Loucy (cell line): ENCODE data around the gene C11orf97.
A peak's percentile ranks its signal among the peaks of the same experiment; 100 is the strongest.

Experiments used
- H2AFZ ChIP-seq: fragments of 200-600 bp; sonication (generic); 2 replicates; pipeline ENCODE4 v1.6.0; 2016; ENCODE audit warnings: antibody characterized with exemption, mild to moderate bottlenecking, low read length, moderate library complexity
- H3F3A ChIP-seq: fragments of 200-600 bp; 2 replicates; pipeline ENCODE4 v1.6.0; 2016; ENCODE audit warnings: antibody characterized with exemption, low read depth, mild to moderate bottlenecking
- H3K27me3 ChIP-seq: fragments of 200-600 bp; sonication (generic); 2 replicates; pipeline ENCODE4 v1.6.1; 2014; ENCODE audit warnings: low read length, mild to moderate bottlenecking; ENCODE audit not compliant: insufficient read depth, poor library complexity, severe bottlenecking
- H3K36me3 ChIP-seq: fragments of 200-600 bp; sonication (generic); 2 replicates; pipeline ENCODE4 v1.6.1; 2016; ENCODE audit warnings: low read length; ENCODE audit not compliant: insufficient read depth
- H3K4me1 ChIP-seq: fragments of 200-600 bp; sonication (generic); 2 replicates; pipeline ENCODE4 v1.5.1; 2014; ENCODE audit warnings: low read length, mild to moderate bottlenecking; ENCODE audit not compliant: insufficient read depth, poor library complexity, severe bottlenecking
- H3K4me2 ChIP-seq: fragments of 200-600 bp; sonication (generic); 2 replicates; pipeline ENCODE4 v1.6.0; 2014; ENCODE audit warnings: antibody characterized with exemption, low read length, low read depth, mild to moderate bottlenecking; ENCODE audit not compliant: poor library complexity, severe bottlenecking
- H3K4me3 ChIP-seq: fragments of 200-600 bp; sonication (generic); 2 replicates; pipeline ENCODE4 v1.5.1; 2014; ENCODE audit warnings: low read length, mild to moderate bottlenecking, mixed read lengths; ENCODE audit not compliant: poor library complexity, severe bottlenecking
- H3K79me2 ChIP-seq: fragments of 200-600 bp; sonication (generic); 2 replicates; pipeline ENCODE4 v1.6.1; 2014; ENCODE audit warnings: low read length; ENCODE audit not compliant: insufficient read depth
- H3K9ac ChIP-seq: fragments of 200-600 bp; sonication (generic); 2 replicates; pipeline ENCODE4 v1.6.0; 2014; ENCODE audit warnings: mild to moderate bottlenecking, low read depth, low read length, moderate library complexity; ENCODE audit not compliant: poor library complexity, severe bottlenecking
- H3K9me2 ChIP-seq: fragments of 200-600 bp; sonication (generic); replicated peaks from 2 replicates; pipeline ENCODE4 v1.6.1; 2016; ENCODE audit warnings: low read depth, low read length, mixed read lengths
- H3K9me3 ChIP-seq: fragments of 200-600 bp; sonication (generic); 2 replicates; pipeline ENCODE4 v1.6.1; 2014; ENCODE audit warnings: mild to moderate bottlenecking, antibody characterized with exemption, low read length, low read depth; ENCODE audit not compliant: insufficient read depth
- H4K20me1 ChIP-seq: fragments of 200-600 bp; sonication (generic); 2 replicates; pipeline ENCODE4 v1.6.0; 2014; ENCODE audit warnings: antibody characterized with exemption, low read length, mild to moderate bottlenecking; ENCODE audit not compliant: insufficient read depth, poor library complexity, severe bottlenecking
- EZH2phosphoT487 ChIP-seq: fragments of 200-600 bp; IDR thresholded peaks from 2 replicates; pipeline ENCODE4 v1.6.1; 2018; ENCODE audit warnings: antibody characterized with exemption, mild to moderate bottlenecking, moderate library complexity, borderline replicate concordance
- TF ChIP-seq, protein P1 (sequence below): fragments of 200-600 bp; sonication (generic); conservative IDR thresholded peaks from 2 replicates; pipeline ENCODE4 v1.5.1; 2014; ENCODE audit warnings: mild to moderate bottlenecking, antibody characterized with exemption, low read length

The C11orf97 gene

GRCh38 chr11:94513091-94513490, 830 bp downstream of the C11orf97 start:
- 0 out of 2 replicates have a peak, but pooled peaks cover 3% of the 10 kb centered on the region for H3F3A ChIP-seq
- H3K4me3 ChIP-seq = peak overlapping the region; percentile 72
- no peaks in the 10 kb centered on the region for H3K79me2 ChIP-seq
- H3K4me2 ChIP-seq = peak overlapping the region; percentile 86
- TF ChIP-seq EZH2phosphoT487 = no peak
- TF ChIP-seq, protein P1, sequence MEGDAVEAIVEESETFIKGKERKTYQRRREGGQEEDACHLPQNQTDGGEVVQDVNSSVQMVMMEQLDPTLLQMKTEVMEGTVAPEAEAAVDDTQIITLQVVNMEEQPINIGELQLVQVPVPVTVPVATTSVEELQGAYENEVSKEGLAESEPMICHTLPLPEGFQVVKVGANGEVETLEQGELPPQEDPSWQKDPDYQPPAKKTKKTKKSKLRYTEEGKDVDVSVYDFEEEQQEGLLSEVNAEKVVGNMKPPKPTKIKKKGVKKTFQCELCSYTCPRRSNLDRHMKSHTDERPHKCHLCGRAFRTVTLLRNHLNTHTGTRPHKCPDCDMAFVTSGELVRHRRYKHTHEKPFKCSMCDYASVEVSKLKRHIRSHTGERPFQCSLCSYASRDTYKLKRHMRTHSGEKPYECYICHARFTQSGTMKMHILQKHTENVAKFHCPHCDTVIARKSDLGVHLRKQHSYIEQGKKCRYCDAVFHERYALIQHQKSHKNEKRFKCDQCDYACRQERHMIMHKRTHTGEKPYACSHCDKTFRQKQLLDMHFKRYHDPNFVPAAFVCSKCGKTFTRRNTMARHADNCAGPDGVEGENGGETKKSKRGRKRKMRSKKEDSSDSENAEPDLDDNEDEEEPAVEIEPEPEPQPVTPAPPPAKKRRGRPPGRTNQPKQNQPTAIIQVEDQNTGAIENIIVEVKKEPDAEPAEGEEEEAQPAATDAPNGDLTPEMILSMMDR = no peak
- H2AFZ ChIP-seq = peak overlapping the region; percentile 7
- H3K27me3 ChIP-seq = no peaks in the 10 kb centered on the region
- no peaks in the 10 kb centered on the region for H3K9me2 ChIP-seq
- peaks cover 18% of the 10 kb centered on the region for H3K4me1 ChIP-seq
- H3K9me3 ChIP-seq = 0 out of 2 replicates have a peak, but pooled peaks cover 4% of the 10 kb centered on the region
- H4K20me1 ChIP-seq = no peaks in the 10 kb centered on the region
- H3K9ac ChIP-seq = no peak overlapping the region
- no peaks in the 10 kb centered on the region for H3K36me3 ChIP-seq

DNA sequence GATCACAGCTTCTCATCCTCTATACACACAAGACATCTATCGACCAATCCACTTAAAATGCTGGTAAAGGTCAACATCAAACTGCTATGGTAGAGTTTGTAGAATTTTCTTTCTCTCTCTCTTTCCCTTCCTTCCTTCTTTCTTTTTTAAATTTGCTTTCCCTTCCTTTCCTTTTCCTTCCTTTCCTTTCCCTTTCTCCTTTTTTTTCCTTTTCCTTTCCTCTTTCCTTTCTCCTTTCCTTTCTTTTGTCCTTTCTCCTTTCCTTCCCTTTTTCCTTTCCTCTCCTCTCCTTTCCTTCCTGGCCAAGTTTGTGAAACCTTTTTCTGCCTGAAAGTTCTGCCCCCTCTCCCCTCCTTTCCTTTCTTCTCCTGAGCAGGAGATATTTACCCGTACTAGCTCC, 3.1 kb downstream of the C11orf97 start:
- TF ChIP-seq EZH2phosphoT487 = no peak
- TF ChIP-seq, protein P1 = no peak

DNA sequence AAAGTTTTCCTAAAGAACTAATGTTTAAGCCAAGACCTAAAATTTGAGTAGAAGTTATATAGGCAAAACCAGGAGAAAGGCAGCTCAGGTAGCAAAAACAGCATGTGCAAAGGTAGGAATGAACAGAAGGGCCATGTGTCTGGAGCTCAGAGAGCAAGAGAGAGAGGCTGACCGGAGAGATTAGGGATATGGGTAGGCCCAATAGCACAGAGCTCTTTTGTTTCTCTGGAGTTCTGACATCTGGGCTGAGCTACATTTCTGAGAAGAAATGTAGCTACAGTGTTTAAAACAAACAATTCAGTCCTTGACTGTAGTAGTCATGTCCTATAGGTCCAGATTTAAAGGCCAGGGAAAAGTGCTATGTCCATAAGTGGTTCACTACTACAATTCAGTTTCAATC, 4.5 kb downstream of the C11orf97 start:
- Histone ChIP-seq H3K79me2 (no peaks in the 10 kb centered on the region), H3K27me3 (no peaks in the 10 kb centered on the region), H3F3A (0 out of 2 replicates have a peak, but pooled peaks cover 3% of the 10 kb centered on the region), H4K20me1 (no peaks in the 10 kb centered on the region), H3K9me2 (no peaks in the 10 kb centered on the region), H3K36me3 (no peaks in the 10 kb centered on the region), H3K4me3 (no peak overlapping the region), H3K9ac (no peak overlapping the region), H3K9me3 (no peaks in the 10 kb centered on the region), H3K4me2 (no peak overlapping the region), H3K4me1 (peaks cover 18% of the 10 kb centered on the region), H2AFZ (no peak overlapping the region)
- TF ChIP-seq, protein P1 = no peak
- TF ChIP-seq EZH2phosphoT487 = no peak

More for the DNA sequence above, 3.1 kb downstream of the C11orf97 start:
- H3K4me3 ChIP-seq = no peak overlapping the region
- 0 out of 2 replicates have a peak, but pooled peaks cover 3% of the 10 kb centered on the region for H3F3A ChIP-seq
- H3K4me2 ChIP-seq = no peak overlapping the region
- peaks cover 18% of the 10 kb centered on the region for H3K4me1 ChIP-seq
- no peaks in the 10 kb centered on the region for H3K36me3 ChIP-seq
- no peak overlapping the region for H3K9ac ChIP-seq
- 0 out of 2 replicates have a peak overlapping the region, but pooled peaks have one; percentile 22 for H2AFZ ChIP-seq
- H4K20me1 ChIP-seq = no peaks in the 10 kb centered on the region
- 0 out of 2 replicates have a peak, but pooled peaks cover 4% of the 10 kb centered on the region for H3K9me3 ChIP-seq
- no peaks in the 10 kb centered on the region for H3K79me2 ChIP-seq
- no peaks in the 10 kb centered on the region for H3K9me2 ChIP-seq
- no peaks in the 10 kb centered on the region for H3K27me3 ChIP-seq
